ENCODE data around the gene RMI2. TPM values are rescaled to one million over a fixed set of nuclear protein-coding genes. Genes with fewer than 3 reads are reported as not detected.

RMI2 gene
- total and polyA plus RNA-seq, 2 experiments from 2014 or later, result 15.7 to 45.3 TPM

GRCh38 chr16:11342021-11342855, 3.0 kb upstream of the RMI2 start:
- DNase-seq (ENCODE audit: low read depth in 1 of 2, low spot score in 1 of 2), result no peak
- no peaks in the 10 kb centered on the region for H3K36me3 ChIP-seq
- H3K9me3 ChIP-seq (ENCODE audit: low read depth), result no peaks in the 10 kb centered on the region
- no peak overlapping the region for H3K27ac ChIP-seq
- TF ChIP-seq CTCF (IDR thresholded peaks at IDR 0.05; ENCODE audit: low read depth, low read length), result no peak
- no peaks in the 10 kb centered on the region for H3K27me3 ChIP-seq
- H3K4me3 ChIP-seq, result no peak overlapping the region
- H3K4me1 ChIP-seq (ENCODE audit: low read depth), result no peaks in the 10 kb centered on the region

GRCh38 chr16:11346700-11347319, 1.6 kb downstream of the RMI2 start:
- Histone ChIP-seq H3K36me3 (no peaks in the 10 kb centered on the region), H3K4me3 (no peak overlapping the region), H3K4me1 (ENCODE audit: low read depth) (no peaks in the 10 kb centered on the region), H3K9me3 (ENCODE audit: low read depth) (no peaks in the 10 kb centered on the region), H3K27ac (no peak overlapping the region), H3K27me3 (no peaks in the 10 kb centered on the region)
- TF ChIP-seq CTCF (IDR thresholded peaks at IDR 0.05; ENCODE audit: low read depth, low read length), result no peak
- DNase-seq (ENCODE audit: low read depth in 1 of 2, low spot score in 1 of 2), result no peak

- no peak for DNase-seq (ENCODE audit: low read depth in 1 of 2, low spot score in 1 of 2)
- Histone ChIP-seq H3K4me3 (no peak overlapping the region), H3K36me3 (no peaks in the 10 kb centered on the region), H3K27ac (no peak overlapping the region), H3K27me3 (no peaks in the 10 kb centered on the region), H3K9me3 (ENCODE audit: low read depth) (no peaks in the 10 kb centered on the region), H3K4me1 (ENCODE audit: low read depth) (no peaks in the 10 kb centered on the region)
- TF ChIP-seq CTCF (IDR thresholded peaks at IDR 0.05; ENCODE audit: low read depth, low read length), result no peak
Observed at GRCh38 chr16:11347831-11348230, 2.6 kb downstream of the RMI2 start.

GRCh38 chr16:11348737-11349598, 3.7 kb downstream of the RMI2 start:
- H3K9me3 ChIP-seq (ENCODE audit: low read depth), result no peaks in the 10 kb centered on the region
- no peaks in the 10 kb centered on the region for H3K36me3 ChIP-seq
- no peaks in the 10 kb centered on the region for H3K4me1 ChIP-seq (ENCODE audit: low read depth)
- no peak for TF ChIP-seq CTCF (IDR thresholded peaks at IDR 0.05; ENCODE audit: low read depth, low read length)
- H3K4me3 ChIP-seq, result no peak overlapping the region
- H3K27ac ChIP-seq, result no peak overlapping the region
- no peak for DNase-seq (ENCODE audit: low read depth in 1 of 2, low spot score in 1 of 2)
- no peaks in the 10 kb centered on the region for H3K27me3 ChIP-seq

- Histone ChIP-seq H3K9me3 (ENCODE audit: low read depth) (no peaks in the 10 kb centered on the region), H3K36me3 (no peaks in the 10 kb centered on the region), H3K4me1 (ENCODE audit: low read depth) (no peaks in the 10 kb centered on the region), H3K4me3 (no peak overlapping the region), H3K27me3 (no peaks in the 10 kb centered on the region), H3K27ac (peak overlapping the region; percentile 27)
- no peak for TF ChIP-seq CTCF (IDR thresholded peaks at IDR 0.05; ENCODE audit: low read depth, low read length)
- DNase-seq (ENCODE audit: low read depth in 1 of 2, low spot score in 1 of 2), result peak in 1 of 2 donors; percentile 68
Observed at GRCh38 chr16:11349599-11350276, 4.5 kb downstream of the RMI2 start.

All from cardiac muscle cell (in vitro differentiated cells and primary cell).